ENCODE measurements around the gene RAP1GDS1.
A peak's percentile ranks its signal among the peaks of the same experiment; 100 is the strongest.
"Not testable (repeated sequence)": the region's sequence is repeated elsewhere in the genome, so short reads cannot be mapped to it uniquely, and the experiment has no call there.

The RAP1GDS1 gene

DNA sequence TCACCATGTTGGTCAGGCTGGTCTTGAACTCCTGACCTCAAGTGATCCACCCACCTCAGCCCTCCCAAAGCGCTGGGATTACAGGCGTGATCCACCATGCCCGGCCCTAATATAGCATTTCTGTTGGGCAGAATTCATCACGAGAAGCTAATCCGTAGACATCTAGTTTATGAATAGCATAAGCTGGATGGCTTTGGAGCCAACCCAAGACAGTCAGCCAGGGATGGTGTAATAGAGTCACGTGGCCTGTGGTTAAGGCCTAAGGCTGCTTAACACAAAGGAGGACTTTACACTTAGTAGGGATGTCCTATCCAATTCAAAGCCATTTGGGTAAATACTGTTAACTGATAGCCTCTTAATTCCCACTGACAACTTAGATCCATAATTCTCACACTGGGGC lies 173.6 kb downstream of the RAP1GDS1 start:
- no peak for DNase-seq (ENCODE audit: low read depth in 2 of 2)

DNA sequence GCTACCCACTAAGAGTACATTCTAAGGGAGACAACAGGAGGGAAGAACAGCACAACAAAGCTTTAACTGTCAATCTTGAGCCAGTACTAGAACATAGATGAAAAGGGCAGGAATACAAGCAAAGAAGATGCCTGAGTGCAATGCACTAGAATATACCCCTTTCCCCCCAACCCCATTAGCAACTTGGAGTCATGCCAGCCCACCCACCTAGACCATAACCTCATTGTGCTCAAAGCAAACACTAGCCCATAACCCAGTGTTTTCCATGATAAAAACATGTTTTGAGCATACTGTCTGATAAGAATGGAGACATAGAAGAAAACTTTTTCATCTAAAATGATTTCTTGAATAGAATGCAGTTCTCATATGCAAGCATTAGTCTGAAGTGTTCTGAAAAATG lies 183.2 kb downstream of the RAP1GDS1 start:
- DNase-seq (ENCODE audit: low read depth in 2 of 2): no peak

DNA sequence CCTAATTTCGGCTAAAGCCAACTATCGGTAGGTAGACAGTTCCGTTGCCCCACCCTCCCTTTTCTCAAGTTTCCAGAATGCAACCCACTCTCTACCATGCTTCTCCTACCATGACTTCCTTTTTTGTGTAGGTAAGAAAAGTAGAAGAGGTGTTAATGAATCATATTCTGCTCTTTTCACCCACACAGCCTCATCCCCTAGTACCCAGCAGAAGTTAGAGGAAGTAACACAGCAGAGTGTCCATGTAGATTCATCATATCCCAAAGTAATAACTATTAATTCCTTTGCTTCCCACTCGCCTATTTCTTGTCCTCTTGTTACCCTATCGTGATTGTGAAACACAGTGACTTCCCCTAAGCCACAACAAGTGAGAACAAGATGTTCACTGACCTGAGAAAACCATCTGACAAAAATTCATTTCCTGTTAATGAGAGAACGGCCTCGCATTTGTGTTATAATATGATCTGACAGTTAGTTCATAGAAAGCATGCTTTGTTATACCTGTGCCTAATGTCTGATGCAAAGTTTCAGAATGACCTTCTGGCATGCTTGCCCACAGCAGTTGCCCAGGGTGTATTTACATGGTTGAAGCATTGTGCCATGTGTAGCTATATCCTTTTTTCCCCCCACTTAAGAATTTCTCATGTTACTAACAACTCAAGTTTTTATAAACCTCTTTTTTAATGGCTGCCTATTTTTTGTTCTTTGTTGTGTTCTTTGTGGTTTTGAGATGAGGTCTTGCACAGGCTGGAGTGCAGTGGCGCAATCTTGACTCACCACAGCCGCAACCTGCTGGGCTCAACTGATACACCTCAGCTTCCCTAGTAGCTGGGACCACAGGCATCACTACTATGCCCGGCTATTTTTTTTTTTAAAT lies 185.6 kb downstream of the RAP1GDS1 start:
- peak; percentile 40 to 44 for DNase-seq (ENCODE audit: low read depth in 2 of 2)

- DNase-seq (ENCODE audit: low read depth in 2 of 2): no peak
Observed at GRCh38 chr4:98447648-98448047, 186.5 kb downstream of the RAP1GDS1 start.

GRCh38 chr4:98448908-98449307 lies 187.7 kb downstream of the RAP1GDS1 start:
- DNase-seq (ENCODE audit: low read depth in 2 of 2): no peak

DNA sequence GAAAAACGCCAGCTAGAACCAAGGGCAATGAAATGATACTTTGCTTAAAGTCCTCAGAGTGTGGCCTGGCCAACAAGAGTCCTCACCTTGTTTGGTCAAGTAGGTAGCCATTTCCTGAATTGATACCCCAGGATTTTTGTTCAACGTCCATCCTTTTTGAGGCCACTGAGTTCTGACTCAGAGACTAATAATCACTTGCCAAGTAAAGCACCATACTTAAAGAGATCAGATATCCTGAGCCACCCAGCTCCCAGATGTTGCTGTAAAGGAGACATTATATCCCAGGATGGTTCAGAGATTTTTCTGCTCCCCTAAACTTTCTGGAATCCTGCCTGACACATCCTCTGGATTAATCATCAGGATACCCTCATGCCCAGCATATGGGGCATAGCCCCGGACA lies 190.9 kb downstream of the RAP1GDS1 start:
- no peak for DNase-seq (ENCODE audit: low read depth in 2 of 2)

DNA sequence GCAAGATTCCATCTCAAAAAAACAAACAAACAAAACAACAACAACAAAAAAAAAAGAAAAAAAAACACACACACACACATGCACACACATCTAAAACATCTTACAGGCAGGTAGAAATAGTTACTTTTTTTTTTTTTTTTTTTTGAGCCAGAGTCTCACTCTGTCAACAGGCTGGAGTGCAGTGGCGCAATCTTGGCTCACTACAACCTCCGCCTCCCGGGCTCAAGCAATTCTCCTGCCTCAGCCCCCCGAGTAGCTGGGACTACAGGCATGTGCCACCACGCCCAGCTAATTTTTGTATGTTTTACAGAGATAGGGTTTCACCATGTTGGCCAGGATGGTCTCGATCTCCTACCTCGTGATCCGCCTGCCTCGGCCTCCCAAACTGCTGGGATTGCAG lies 196.2 kb downstream of the RAP1GDS1 start:
- DNase-seq (ENCODE audit: low read depth in 2 of 2): not testable (repeated sequence)

DNA sequence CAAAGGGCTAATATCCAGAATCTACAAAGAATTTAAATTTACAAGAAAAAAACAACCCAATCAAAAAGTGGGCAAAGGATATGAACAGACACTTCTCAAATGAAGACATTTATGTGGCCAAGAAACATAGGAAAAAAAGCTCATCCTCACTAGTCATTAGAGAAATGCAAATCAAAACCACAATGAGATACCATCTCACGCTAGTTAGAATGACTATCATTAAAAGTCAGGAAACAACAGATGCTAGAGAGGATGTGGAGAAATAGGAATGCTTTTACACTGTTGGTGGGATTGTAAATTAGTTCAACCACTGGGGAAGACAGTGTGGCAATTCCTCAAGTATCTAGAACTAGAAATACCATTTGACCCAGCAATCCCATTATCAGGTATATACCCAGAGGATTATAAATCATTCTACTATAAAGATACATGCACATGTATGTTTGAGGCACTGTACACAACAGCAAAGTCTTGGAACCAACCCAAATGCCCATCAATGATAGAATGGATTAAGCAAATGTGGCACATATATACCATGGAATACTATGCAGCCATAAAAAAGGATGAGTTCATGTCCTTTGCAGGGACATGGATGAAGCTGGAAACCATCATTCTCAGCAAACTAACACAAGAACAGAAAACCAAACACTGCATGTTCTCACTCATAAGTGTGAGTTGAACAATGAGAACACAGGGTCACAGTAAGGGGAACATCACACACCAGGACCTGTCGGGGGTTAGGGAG lies 200.1 kb downstream of the RAP1GDS1 start:
- DNase-seq (ENCODE audit: low read depth in 2 of 2): not testable (repeated sequence)

DNA sequence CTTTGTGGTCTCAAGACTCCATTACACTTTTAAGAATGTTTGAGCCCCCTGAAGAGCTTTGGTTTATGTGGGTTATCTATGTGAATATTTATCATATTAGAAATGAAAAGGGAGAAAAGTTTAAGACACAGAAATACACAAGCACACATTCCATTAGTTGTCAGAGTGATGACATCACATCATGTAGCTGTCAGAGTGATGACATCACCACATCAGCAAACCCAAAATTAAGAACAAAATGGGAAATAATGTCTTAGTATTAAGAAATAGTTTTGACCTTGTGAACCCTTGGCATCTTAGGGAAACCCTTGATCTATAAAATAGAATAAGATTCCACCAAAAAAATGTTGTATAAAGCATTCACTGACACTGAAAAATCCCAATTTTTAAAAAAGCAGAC lies 201.3 kb downstream of the RAP1GDS1 start:
- no peak for DNase-seq (ENCODE audit: low read depth in 2 of 2)

DNA sequence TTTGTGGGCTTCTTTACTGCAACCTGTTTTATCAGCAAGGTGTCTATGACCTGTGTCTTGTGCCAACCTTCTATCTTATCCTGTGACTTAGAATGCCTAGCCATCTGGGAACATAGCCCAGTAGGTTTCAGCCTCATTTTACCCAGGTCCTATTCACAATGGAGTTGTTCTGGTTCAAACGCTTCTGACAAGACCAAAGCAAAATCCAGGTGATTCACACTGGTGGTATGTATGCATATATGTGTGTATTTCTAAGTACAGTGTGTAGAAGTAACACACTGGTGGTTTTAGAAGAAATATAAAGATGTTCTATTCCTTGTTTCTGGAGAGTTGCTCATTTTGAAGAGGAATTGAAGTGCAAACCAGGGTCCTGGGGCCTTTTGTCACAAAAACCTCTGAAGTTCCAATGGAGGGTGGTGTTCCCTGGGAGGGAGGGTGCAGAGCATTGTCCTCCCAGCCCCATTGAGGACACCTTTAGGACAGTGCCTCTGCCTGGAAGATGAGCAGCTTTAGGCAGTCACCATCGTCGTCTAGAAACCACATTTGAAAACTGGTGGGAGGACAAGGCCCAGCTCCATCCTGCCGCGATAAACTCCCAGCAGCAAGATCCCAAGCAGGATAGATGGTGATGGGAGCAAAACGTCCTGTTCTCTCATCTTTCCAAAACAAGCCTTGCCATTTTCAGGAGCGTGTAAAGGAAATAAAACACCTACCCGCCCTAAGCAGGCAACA lies 205.8 kb downstream of the RAP1GDS1 start:
- DNase-seq (ENCODE audit: low read depth in 2 of 2): no peak

GRCh38 chr4:98467627-98468072 lies 206.5 kb downstream of the RAP1GDS1 start:
- peak; percentile 66 to 67 for DNase-seq (ENCODE audit: low read depth in 2 of 2)

- DNase-seq (ENCODE audit: low read depth in 2 of 2): no peak
Observed at GRCh38 chr4:98468709-98469108, 207.5 kb downstream of the RAP1GDS1 start.

- no peak for DNase-seq (ENCODE audit: low read depth in 2 of 2)
Observed at GRCh38 chr4:98469771-98470170, 208.6 kb downstream of the RAP1GDS1 start.

GRCh38 chr4:98470366-98470765 lies 209.2 kb downstream of the RAP1GDS1 start:
- DNase-seq (ENCODE audit: low read depth in 2 of 2): no peak

DNA sequence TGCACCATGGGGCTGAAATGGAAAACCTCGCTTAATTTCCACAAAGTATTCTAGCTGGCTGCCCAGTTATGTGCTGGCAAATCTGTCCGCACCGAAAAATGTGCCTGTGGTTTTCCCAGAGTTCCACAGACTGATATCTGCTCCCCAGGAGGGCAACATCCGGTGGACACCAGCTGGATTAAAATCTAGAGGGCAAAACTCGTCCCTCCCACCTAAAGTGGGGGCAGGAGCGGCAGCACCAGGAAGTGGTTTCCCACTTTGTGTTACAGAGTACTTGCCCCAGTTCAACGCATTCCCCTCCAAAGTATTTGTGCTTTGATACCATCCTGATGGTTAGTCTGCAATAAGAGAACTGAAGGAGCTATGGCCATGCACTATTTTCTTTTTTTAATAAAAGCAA lies 209.6 kb downstream of the RAP1GDS1 start:
- DNase-seq (ENCODE audit: low read depth in 2 of 2): no peak

DNA sequence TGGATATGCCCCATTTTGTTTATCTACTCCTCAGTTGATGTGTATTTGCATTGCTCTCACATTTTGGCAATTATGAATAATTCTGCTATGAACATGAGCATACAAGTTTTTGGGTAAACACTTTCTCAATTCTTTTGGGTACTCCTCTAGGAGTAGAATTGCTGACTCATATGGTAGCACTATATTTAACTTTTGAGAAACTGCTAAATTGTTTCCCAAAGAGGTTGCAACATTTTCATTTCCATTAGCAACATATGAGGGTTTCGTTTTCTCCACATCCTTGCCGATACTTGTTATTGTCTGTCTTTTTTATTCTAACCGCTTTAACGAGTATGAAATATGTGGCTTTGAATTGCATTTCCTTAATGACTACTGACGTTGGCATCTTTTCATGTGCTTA lies 211.9 kb downstream of the RAP1GDS1 start:
- DNase-seq (ENCODE audit: low read depth in 2 of 2): no peak

DNA sequence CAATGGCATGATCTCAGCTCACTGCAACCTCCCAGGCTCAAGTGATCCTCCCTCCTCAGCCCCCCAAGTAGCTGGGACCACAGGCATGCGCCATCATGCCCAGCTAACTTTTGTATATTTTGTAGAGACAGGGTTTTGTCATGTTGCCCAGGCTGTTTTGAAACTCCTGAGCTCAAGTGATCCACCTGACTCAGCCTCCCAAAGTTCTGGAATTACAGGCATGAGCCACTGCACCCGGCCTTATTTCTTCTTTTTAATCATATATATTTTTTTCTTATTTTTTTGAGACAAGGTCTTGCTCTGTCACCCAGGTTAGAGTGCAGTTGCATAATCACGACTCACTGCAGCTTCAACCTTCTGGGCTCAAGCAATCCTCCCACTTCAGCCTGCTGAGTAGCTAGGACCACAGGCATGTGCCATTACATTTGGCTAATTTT lies 213.2 kb downstream of the RAP1GDS1 start:
- DNase-seq (ENCODE audit: low read depth in 2 of 2): no peak

GRCh38 chr4:98476891-98477290 lies 215.7 kb downstream of the RAP1GDS1 start:
- DNase-seq (ENCODE audit: low read depth in 2 of 2): no peak

DNA sequence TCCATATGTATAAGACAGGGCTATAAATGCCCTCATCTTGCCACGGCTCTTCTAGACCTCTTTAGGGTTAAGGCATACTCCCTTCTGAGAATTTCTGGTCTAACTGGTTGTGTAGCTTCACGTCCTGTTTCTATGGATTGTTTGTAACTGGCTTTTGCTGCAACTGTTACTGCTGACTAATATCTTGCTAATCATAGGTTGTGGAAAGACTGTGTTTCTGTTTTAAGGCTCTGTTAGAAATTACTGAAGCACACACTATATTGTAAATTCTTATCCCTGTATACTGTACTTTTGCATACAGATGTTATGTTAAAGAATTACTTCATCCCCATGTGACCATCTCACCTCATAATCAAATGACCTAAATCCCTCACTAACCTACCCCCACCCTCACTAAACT lies 218.4 kb downstream of the RAP1GDS1 start:
- not testable (repeated sequence) for DNase-seq (ENCODE audit: low read depth in 2 of 2)

- DNase-seq (ENCODE audit: low read depth in 2 of 2): no peak
Observed at GRCh38 chr4:98480535-98480934, 219.4 kb downstream of the RAP1GDS1 start.

- no peak for DNase-seq (ENCODE audit: low read depth in 2 of 2)
Observed at GRCh38 chr4:98481167-98481566, 220.0 kb downstream of the RAP1GDS1 start.

- DNase-seq (ENCODE audit: low read depth in 2 of 2): no peak
Observed at GRCh38 chr4:98482503-98482846, 221.3 kb downstream of the RAP1GDS1 start.

All from stimulated activated CD4-positive, alpha-beta T cell treated with anti-CD3 and anti-CD28 coated beads, Interleukin-15, amount 100 ng/mL, for 48 hours (primary cell).